Germinal center (tissue), 1 donor: ENCODE measurements around the gene SLC6A7.

Experiments
- DNase-seq: peaks from one replicate; pipeline ENCODE4 v3.0.0; 2012; ENCODE audit warnings: mixed read lengths, low spot score

SLC6A7 gene

GRCh38 chr5:150173161-150173560, 16.7 kb upstream of the SLC6A7 start:
- no peak for DNase-seq

GRCh38 chr5:150174285-150174684, 15.6 kb upstream of the SLC6A7 start:
- no peak for DNase-seq

- no peak for DNase-seq
These were observed 14.8 kb upstream of the SLC6A7 start for GRCh38 chr5:150175076-150175475.

- peak; percentile 18 for DNase-seq
These were observed 14.3 kb upstream of the SLC6A7 start for GRCh38 chr5:150175536-150175935.

- no peak for DNase-seq
These were observed 13.0 kb upstream of the SLC6A7 start for GRCh38 chr5:150176745-150177477.

GRCh38 chr5:150177721-150178120, 12.1 kb upstream of the SLC6A7 start:
- DNase-seq = no peak

- DNase-seq = no peak
These were observed 11.6 kb upstream of the SLC6A7 start for GRCh38 chr5:150178262-150178661.

- DNase-seq = no peak
These were observed 10.7 kb upstream of the SLC6A7 start for GRCh38 chr5:150179019-150179620.

- no peak for DNase-seq
These were observed 9.4 kb upstream of the SLC6A7 start for GRCh38 chr5:150180241-150181026.

GRCh38 chr5:150181027-150181426, 8.8 kb upstream of the SLC6A7 start:
- DNase-seq = no peak

- no peak for DNase-seq
These were observed 7.9 kb upstream of the SLC6A7 start for GRCh38 chr5:150181766-150182545.

GRCh38 chr5:150182774-150183173, 7.1 kb upstream of the SLC6A7 start:
- no peak for DNase-seq

GRCh38 chr5:150183436-150183835, 6.4 kb upstream of the SLC6A7 start:
- no peak for DNase-seq

- DNase-seq = no peak
These were observed 5.9 kb upstream of the SLC6A7 start for GRCh38 chr5:150184006-150184405.

- DNase-seq = no peak
These were observed 4.6 kb upstream of the SLC6A7 start for GRCh38 chr5:150184990-150185912.

GRCh38 chr5:150186137-150186536, 3.7 kb upstream of the SLC6A7 start:
- DNase-seq = no peak

GRCh38 chr5:150186897-150187296, 3.0 kb upstream of the SLC6A7 start:
- DNase-seq = no peak

- no peak for DNase-seq
These were observed 1.6 kb upstream of the SLC6A7 start for GRCh38 chr5:150188146-150188842.

- no peak for DNase-seq
These were observed 536 bp upstream of the SLC6A7 start for GRCh38 chr5:150189326-150189725.

GRCh38 chr5:150190503-150190979, 679 bp downstream of the SLC6A7 start:
- no peak for DNase-seq
